ENCODE measurements around the gene ECHS1.

DNA sequence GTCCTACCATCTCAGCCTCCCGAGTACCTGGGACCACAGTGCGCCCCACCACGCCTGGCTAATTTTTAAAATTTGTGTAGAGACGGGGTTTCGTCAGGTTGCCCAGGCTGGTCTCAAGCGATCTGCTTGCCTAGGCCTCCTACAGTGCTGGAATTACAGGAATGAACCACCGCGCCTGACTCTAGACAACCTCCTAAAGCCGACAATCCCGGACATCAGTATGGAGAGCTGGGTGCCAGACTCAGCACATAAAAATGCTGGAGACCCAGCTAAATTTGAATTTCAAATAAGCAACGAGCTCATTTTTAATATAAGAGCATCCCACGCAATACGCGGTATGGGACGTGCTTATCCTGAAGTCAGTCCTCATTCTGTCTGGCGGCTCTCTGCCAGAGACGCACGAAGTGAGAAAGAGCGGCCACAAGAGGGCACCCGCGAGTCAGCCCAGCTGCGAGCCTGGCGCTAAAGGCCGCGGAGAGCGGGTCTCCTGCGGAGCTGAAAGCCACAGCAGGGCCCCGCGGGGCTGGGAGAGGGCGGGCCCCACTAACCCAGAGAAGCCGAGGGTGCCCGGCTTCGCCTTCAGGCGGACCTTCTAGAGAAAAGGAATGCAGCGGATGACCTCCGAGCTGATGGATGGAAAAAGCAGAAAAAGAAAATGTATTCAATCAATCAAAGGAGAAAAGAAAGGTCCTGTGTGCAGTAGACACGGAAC, 43.5 kb downstream of the ECHS1 start:
- TF ChIP-seq, protein P1, sequence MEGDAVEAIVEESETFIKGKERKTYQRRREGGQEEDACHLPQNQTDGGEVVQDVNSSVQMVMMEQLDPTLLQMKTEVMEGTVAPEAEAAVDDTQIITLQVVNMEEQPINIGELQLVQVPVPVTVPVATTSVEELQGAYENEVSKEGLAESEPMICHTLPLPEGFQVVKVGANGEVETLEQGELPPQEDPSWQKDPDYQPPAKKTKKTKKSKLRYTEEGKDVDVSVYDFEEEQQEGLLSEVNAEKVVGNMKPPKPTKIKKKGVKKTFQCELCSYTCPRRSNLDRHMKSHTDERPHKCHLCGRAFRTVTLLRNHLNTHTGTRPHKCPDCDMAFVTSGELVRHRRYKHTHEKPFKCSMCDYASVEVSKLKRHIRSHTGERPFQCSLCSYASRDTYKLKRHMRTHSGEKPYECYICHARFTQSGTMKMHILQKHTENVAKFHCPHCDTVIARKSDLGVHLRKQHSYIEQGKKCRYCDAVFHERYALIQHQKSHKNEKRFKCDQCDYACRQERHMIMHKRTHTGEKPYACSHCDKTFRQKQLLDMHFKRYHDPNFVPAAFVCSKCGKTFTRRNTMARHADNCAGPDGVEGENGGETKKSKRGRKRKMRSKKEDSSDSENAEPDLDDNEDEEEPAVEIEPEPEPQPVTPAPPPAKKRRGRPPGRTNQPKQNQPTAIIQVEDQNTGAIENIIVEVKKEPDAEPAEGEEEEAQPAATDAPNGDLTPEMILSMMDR (IDR thresholded peaks at IDR 0.05): peak; percentile 80 to 99 (median 98)
- TF ChIP-seq POLR2A (IDR thresholded peaks at IDR 0.05): no peak

Measured in right lobe of liver (tissue), 4 donors.